Jurkat, Clone E6-1 (cell line): ENCODE measurements around the gene NR5A1.

Source experiments
- DNase-seq: peaks from one replicate; pipeline ENCODE4 v3.0.0-alpha.2; 2011; ENCODE audit warnings: low read depth, low spot score
- H3K4me3 ChIP-seq: 2 replicates; pipeline ENCODE4 v1.5.1; 2011; ENCODE audit warnings: mild to moderate bottlenecking, low read length, control low read depth, moderate library complexity

Gene NR5A1

GRCh38 chr9:124471761-124472160, 35.4 kb downstream of the NR5A1 start:
- H3K4me3 ChIP-seq, result no peak overlapping the region
- no peak for DNase-seq

- DNase-seq, result no peak
- H3K4me3 ChIP-seq, result no peak overlapping the region
Observed at GRCh38 chr9:124470726-124471125, 36.5 kb downstream of the NR5A1 start.

- H3K4me3 ChIP-seq, result no peak overlapping the region
- DNase-seq, result no peak
Observed at GRCh38 chr9:124470306-124470705, 36.9 kb downstream of the NR5A1 start.

GRCh38 chr9:124469011-124469832, 38.0 kb downstream of the NR5A1 start:
- H3K4me3 ChIP-seq, result no peak overlapping the region
- no peak for DNase-seq

- no peak overlapping the region for H3K4me3 ChIP-seq
- DNase-seq, result no peak
Observed at GRCh38 chr9:124468061-124468740, 39.0 kb downstream of the NR5A1 start.

GRCh38 chr9:124467410-124468060, 39.7 kb downstream of the NR5A1 start:
- no peak overlapping the region for H3K4me3 ChIP-seq
- DNase-seq, result no peak

- no peak for DNase-seq
- H3K4me3 ChIP-seq, result no peak overlapping the region
Observed at GRCh38 chr9:124465736-124466135, 41.5 kb downstream of the NR5A1 start.

- DNase-seq, result no peak
Observed at GRCh38 chr9:124462739-124463138, 44.5 kb downstream of the NR5A1 start.

GRCh38 chr9:124458441-124458840, 48.8 kb downstream of the NR5A1 start:
- DNase-seq, result no peak
- no peak overlapping the region for H3K4me3 ChIP-seq

More at GRCh38 chr9:124462739-124463138, 44.5 kb downstream of the NR5A1 start:
- no peak overlapping the region for H3K4me3 ChIP-seq

GRCh38 chr9:124457887-124458431, 49.2 kb downstream of the NR5A1 start:
- H3K4me3 ChIP-seq, result no peak overlapping the region
- DNase-seq, result no peak

GRCh38 chr9:124457079-124457886, 49.9 kb downstream of the NR5A1 start:
- no peak for DNase-seq
- H3K4me3 ChIP-seq, result no peak overlapping the region

GRCh38 chr9:124456341-124457078, 50.7 kb downstream of the NR5A1 start:
- H3K4me3 ChIP-seq, result no peak overlapping the region
- no peak for DNase-seq

- DNase-seq, result no peak
- H3K4me3 ChIP-seq, result no peak overlapping the region
Observed at GRCh38 chr9:124455820-124456219, 51.4 kb downstream of the NR5A1 start.

- no peak for DNase-seq
- no peak overlapping the region for H3K4me3 ChIP-seq
Observed at GRCh38 chr9:124454791-124455443, 52.3 kb downstream of the NR5A1 start.

- H3K4me3 ChIP-seq, result no peak overlapping the region
- no peak for DNase-seq
Observed at GRCh38 chr9:124454296-124454695, 52.9 kb downstream of the NR5A1 start.

GRCh38 chr9:124453586-124454191, 53.5 kb downstream of the NR5A1 start:
- no peak overlapping the region for H3K4me3 ChIP-seq
- no peak for DNase-seq

GRCh38 chr9:124452841-124453585, 54.2 kb downstream of the NR5A1 start:
- H3K4me3 ChIP-seq, result no peak overlapping the region
- DNase-seq, result no peak
